H1 (cell line): ENCODE results near the gene DDR2. TPM values are rescaled to one million over a fixed set of nuclear protein-coding genes. Genes with fewer than 3 reads are reported as not detected.

Experiments
- CTCF ChIA-PET: fragments of 300-600 bp; sonication (Branson Sonifier 250); formaldehyde crosslinking; loops from one replicate; lab custom pipeline; 2021; ENCODE audit not compliant: partially characterized antibody; lab: Charles Lee
- POLR2A ChIA-PET: fragments of 300-600 bp; sonication (Branson Sonifier 250); formaldehyde crosslinking; loops from one replicate; lab custom pipeline; 2021; ENCODE audit warnings: inconsistent platforms; ENCODE audit not compliant: partially characterized antibody; lab: Charles Lee
- DNase-seq, 2 experiments: peaks; one replicate each; pipeline versions ENCODE4 v3.0.0 to v3.0.0-alpha.2; 2010 to 2022; ENCODE audit warnings: low spot score in 2 of 2, low read depth in 1 of 2, mixed read lengths in 1 of 2
- FAIRE-seq: peaks from 2 replicates; lab custom pipeline; 2011; peaks lifted over from hg19 to GRCh38; lab: Jason Lieb, UNC
- H2AFZ ChIP-seq: 2 replicates; pipeline ENCODE4 v1.8.1; 2012; ENCODE audit warnings: low read length, inconsistent platforms
- H2AK5ac ChIP-seq: 2 replicates; pipeline ENCODE4 v1.6.1; 2013; ENCODE audit warnings: low read depth, low read length
- H2BK120ac ChIP-seq: replicated peaks from 2 replicates; pipeline ENCODE3; 2013; ENCODE audit warnings: low read depth, low read length, inconsistent platforms
- H2BK12ac ChIP-seq: 2 replicates; pipeline ENCODE4 v1.6.1; 2013; ENCODE audit warnings: low read depth, low read length
- H2BK15ac ChIP-seq: 2 replicates; pipeline ENCODE4 v1.6.1; 2013; ENCODE audit warnings: low read length
- H2BK20ac ChIP-seq: 2 replicates; pipeline ENCODE4 v1.6.1; 2013; ENCODE audit warnings: low read length
- H2BK5ac ChIP-seq: 2 replicates; pipeline ENCODE4 v1.6.1; 2013; ENCODE audit warnings: low read depth, low read length
- H3K14ac ChIP-seq: 2 replicates; pipeline ENCODE4 v1.6.1; 2013; ENCODE audit warnings: inconsistent platforms; ENCODE audit not compliant: insufficient read length
- H3K18ac ChIP-seq: 2 replicates; pipeline ENCODE4 v1.6.1; 2013; ENCODE audit warnings: low read length; ENCODE audit errors: extremely low read depth
- H3K23ac ChIP-seq: 2 replicates; pipeline ENCODE4 v1.6.1; 2013; ENCODE audit warnings: inconsistent platforms; ENCODE audit not compliant: insufficient read length
- H3K23me2 ChIP-seq: 2 replicates; pipeline ENCODE4 v1.6.1; 2013; ENCODE audit warnings: low read depth, low read length
- H3K27ac ChIP-seq: 2 replicates; pipeline ENCODE4 v1.6.1; 2011; ENCODE audit warnings: low read depth, low read length, inconsistent platforms
- H3K27me3 ChIP-seq, 4 experiments: replicated peaks in 1 of 4; 1 replicate in 1 of 4; 2 replicates in 3 of 4; pipeline versions ENCODE4 v1.6.1 to v1.8.1; 2011 to 2013; ENCODE audit warnings: low read length in 3 of 4, mild to moderate bottlenecking in 3 of 4, inconsistent platforms in 2 of 4, mixed read lengths in 2 of 4, moderate library complexity in 1 of 4; ENCODE audit not compliant: control insufficient read depth in 3 of 4, insufficient read depth in 3 of 4; ENCODE audit errors: extremely low read depth in 1 of 4
- H3K36me3 ChIP-seq, 4 experiments: 2 replicates each; pipeline versions ENCODE4 v1.6.1 to v1.8.1; 2011 to 2013; ENCODE audit warnings: mild to moderate bottlenecking in 4 of 4, low read length in 3 of 4, moderate library complexity in 2 of 4, control low read depth in 1 of 4, inconsistent platforms in 1 of 4; ENCODE audit not compliant: insufficient read depth in 4 of 4, control insufficient read depth in 2 of 4
- H3K4ac ChIP-seq: replicated peaks from 2 replicates; pipeline ENCODE3; 2013; ENCODE audit warnings: low read length, low read depth, mixed read lengths, inconsistent platforms; ENCODE audit not compliant: insufficient read length
- H3K4me1 ChIP-seq, 4 experiments: replicated peaks in 1 of 4; 1 replicate in 1 of 4; 2 replicates in 3 of 4; pipeline versions ENCODE4 v1.6.1 to v1.8.1; 2011 to 2013; ENCODE audit warnings: low read length in 3 of 4, inconsistent platforms in 2 of 4, mixed read lengths in 1 of 4; ENCODE audit not compliant: insufficient read depth in 4 of 4, control insufficient read depth in 3 of 4
- H3K4me2 ChIP-seq, 2 experiments: 2 replicates each; pipeline versions ENCODE4 v1.6.1 to v1.8.1; 2011 to 2013; ENCODE audit warnings: low read depth in 2 of 2, low read length in 2 of 2, control low read depth in 1 of 2, inconsistent platforms in 1 of 2, mild to moderate bottlenecking in 1 of 2; ENCODE audit not compliant: insufficient read depth in 1 of 2
- H3K4me3 ChIP-seq, 4 experiments: fragments of 200-600, 300-600 bp in 1 of 4; sonication (generic), shearing (Covaris generic), sonication (Bioruptor Twin) in 1 of 4; 2 replicates each; pipeline versions ENCODE4 v1.5.1 to v1.8.1; 2011 to 2016; ENCODE audit warnings: low read length in 4 of 4, low read depth in 3 of 4, control low read depth in 2 of 4, inconsistent platforms in 2 of 4, mild to moderate bottlenecking in 2 of 4, mixed read lengths in 1 of 4, moderate library complexity in 1 of 4; ENCODE audit not compliant: insufficient read depth in 2 of 4; ENCODE audit errors: extremely low read depth in 1 of 4
- H3K56ac ChIP-seq: replicated peaks from 2 replicates; pipeline ENCODE3; 2013; ENCODE audit warnings: low read depth, mild to moderate bottlenecking, mixed read lengths, low read length, inconsistent platforms; ENCODE audit not compliant: insufficient read length
- H3K79me1 ChIP-seq: 2 replicates; pipeline ENCODE4 v1.6.1; 2013; ENCODE audit warnings: low read depth, low read length, control low read depth
- H3K79me2 ChIP-seq, 2 experiments: 2 replicates each; pipeline versions ENCODE4 v1.6.1 to v1.8.1; 2012 to 2013; ENCODE audit warnings: low read length in 2 of 2, mild to moderate bottlenecking in 2 of 2, inconsistent platforms in 1 of 2; ENCODE audit not compliant: insufficient read depth in 2 of 2, control insufficient read depth in 1 of 2
- H3K9ac ChIP-seq, 4 experiments: replicated peaks in 1 of 4; 1 replicate in 1 of 4; 2 replicates in 3 of 4; pipeline versions ENCODE4 v1.6.1 to v1.8.1; 2011 to 2013; ENCODE audit warnings: low read depth in 3 of 4, low read length in 3 of 4, control low read depth in 2 of 4, mild to moderate bottlenecking in 2 of 4, moderate library complexity in 2 of 4, inconsistent platforms in 1 of 4; ENCODE audit errors: extremely low read depth in 1 of 4
- H3K9me3 ChIP-seq, 2 experiments: 2 replicates each; pipeline versions ENCODE4 v1.6.1 to v1.8.1; 2012 to 2013; ENCODE audit warnings: mild to moderate bottlenecking in 2 of 2, moderate library complexity in 2 of 2, control low read depth in 1 of 2, inconsistent platforms in 1 of 2, low read depth in 1 of 2, low read length in 1 of 2, mixed read lengths in 1 of 2; ENCODE audit not compliant: insufficient read depth in 2 of 2
- H4K20me1 ChIP-seq, 2 experiments: replicated peaks in 1 of 2; 2 replicates each; pipeline versions ENCODE3 to v1.8.1; 2011 to 2013; ENCODE audit warnings: inconsistent platforms in 2 of 2, low read length in 2 of 2, mild to moderate bottlenecking in 1 of 2; ENCODE audit not compliant: insufficient read depth in 2 of 2, control insufficient read depth in 1 of 2
- H4K5ac ChIP-seq: 2 replicates; pipeline ENCODE4 v1.6.1; 2013; ENCODE audit warnings: low read length, low read depth, mixed read lengths, inconsistent platforms; ENCODE audit not compliant: insufficient read length
- H4K8ac ChIP-seq: 2 replicates; pipeline ENCODE4 v1.8.0; 2013; ENCODE audit warnings: mild to moderate bottlenecking, moderate library complexity, low read length, inconsistent platforms; ENCODE audit not compliant: insufficient read depth; ENCODE audit errors: extremely low read depth
- H4K91ac ChIP-seq: replicated peaks from 2 replicates; pipeline ENCODE3; 2013; ENCODE audit warnings: low read length, mixed read lengths, inconsistent platforms; ENCODE audit not compliant: insufficient read length
- ATF2 ChIP-seq: IDR thresholded peaks from 2 replicates; pipeline ENCODE4 v1.6.1; 2012; ENCODE audit warnings: low read length, inconsistent platforms
- CBX5 ChIP-seq: fragments of 300-800, 300-1000 bp; sonication (generic); IDR thresholded peaks from 2 replicates; pipeline ENCODE4 v1.7.1; 2016; ENCODE audit warnings: antibody characterized with exemption, low read length, low read depth
- CBX8 ChIP-seq: fragments of 300-800, 300-1000 bp; sonication (generic); IDR thresholded peaks from 2 replicates; pipeline ENCODE4 v1.7.1; 2016; ENCODE audit warnings: low read depth, low read length, borderline replicate concordance
- CHD1 ChIP-seq: IDR thresholded peaks from 2 replicates; pipeline ENCODE4 v1.6.1; 2012; ENCODE audit warnings: low read depth, low read length, improper control_type of control experiment
- CREB1 ChIP-seq: IDR thresholded peaks from 2 replicates; pipeline ENCODE4 v1.6.1; 2012; ENCODE audit warnings: inconsistent platforms
- KDM5A ChIP-seq: fragments of 200-600 bp; IDR thresholded peaks from 2 replicates; pipeline ENCODE4 v1.7.1; 2012; ENCODE audit warnings: mild to moderate bottlenecking, low read length, inconsistent platforms, mixed read lengths
- PHF8 ChIP-seq: fragments of 200-600 bp; sonication (generic); conservative IDR thresholded peaks from 2 replicates; pipeline ENCODE4 v1.7.1; 2012; ENCODE audit warnings: low read depth, mild to moderate bottlenecking, inconsistent platforms, low read length, moderate library complexity
- RBBP5 ChIP-seq: IDR thresholded peaks from 2 replicates; pipeline ENCODE4 v1.7.1; 2012; ENCODE audit warnings: low read depth, mild to moderate bottlenecking, inconsistent platforms, low read length, moderate library complexity, borderline replicate concordance
- RXRA ChIP-seq: IDR thresholded peaks from 2 replicates; pipeline ENCODE4 v1.6.1; 2011; ENCODE audit warnings: low read depth, mild to moderate bottlenecking, low read length, moderate library complexity; ENCODE audit not compliant: insufficient read depth
- SAP30 ChIP-seq: fragments of 300-600 bp; sonication (generic); IDR thresholded peaks from 2 replicates; pipeline ENCODE4 v1.7.1; 2012; ENCODE audit warnings: low read length, moderate library complexity, mild to moderate bottlenecking, inconsistent platforms; ENCODE audit not compliant: insufficient read depth, insufficient replicate concordance
- TCF12 ChIP-seq: IDR thresholded peaks from 2 replicates; pipeline ENCODE4 v1.6.1; 2011; ENCODE audit warnings: low read depth, mild to moderate bottlenecking, low read length
- polyA plus RNA-seq, 7 experiments: library from polyadenylated mRNA; depleted of rRNA in 3 of 7; stranded (reverse) in 5 of 7; unstranded in 2 of 7; fragments of >200 nt in 5 of 7; fragments of 200-250 nt in 2 of 7; gene quantifications; 1 replicate in 5 of 7; 2 replicates in 1 of 7; 4 replicates in 1 of 7; pipeline versions ENCODE4 v1.2.1 to v1.2.3, GENCODE V29; 2011 to 2013; ENCODE audit warnings: missing spikeins in 2 of 7, mixed read lengths in 2 of 7
- total RNA-seq: library from RNA; stranded (reverse); fragmentation: NEBNext Ultra II Directional; extraction: Animal tissue kit (Norgen Biotek cat#: 25700); gene quantifications from 2 replicates; pipeline ENCODE4 v1.2.1, GENCODE V29; 2021

The DDR2 gene
- total and polyA plus RNA-seq, 2 of the 8 experiments (the other 6 are each of a cell fraction or from before 2014, with no cell fraction given): 1.00 to 2.1 TPM

- Histone ChIP-seq H3K9ac (no peak overlapping the region), H3K36me3 (no peaks in the 10 kb centered on the region), H2AFZ (no peak overlapping the region), H3K18ac (no peak overlapping the region), H3K4me3 (no peak overlapping the region), H3K4me1 (no peaks in the 10 kb centered on the region), H3K23me2 (no peaks in the 10 kb centered on the region), H3K23ac (no peak overlapping the region), H4K91ac (no peak overlapping the region), H2AK5ac (no peak overlapping the region), H4K8ac (no peak overlapping the region), H2BK15ac (no peak overlapping the region), H3K9me3 (no peaks in the 10 kb centered on the region), H2BK20ac (no peak overlapping the region), H4K20me1 (no peaks in the 10 kb centered on the region), H2BK120ac (no peak overlapping the region), H3K4me2 (no peak overlapping the region), H4K5ac (no peak overlapping the region), H2BK12ac (no peak overlapping the region), H3K27me3 (no peaks in the 10 kb centered on the region), H3K79me1 (no peaks in the 10 kb centered on the region), H3K56ac (no peak overlapping the region), H3K14ac (no peak overlapping the region), H3K27ac (no peak overlapping the region), H3K4ac (no peak overlapping the region), H3K79me2 (no peaks in the 10 kb centered on the region), H2BK5ac (no peak overlapping the region)
- FAIRE-seq (no peak), DNase-seq (no peak)
- ChIA-PET POLR2A (no interaction called here), CTCF (interaction anchor here (1.3 to 1.8 kb wide), 2 partner anchors 9 to 27 kb away, joined by 3 to 5 read pairs; no protein-coding TSS in a partner anchor)
- no peak for TF ChIP-seq CBX5
- no peak for TF ChIP-seq PHF8
- TF ChIP-seq RXRA: no peak
- no peak for TF ChIP-seq RBBP5
- TF ChIP-seq CREB1: no peak
- no peak for TF ChIP-seq KDM5A
- no peak for TF ChIP-seq TCF12
- no peak for TF ChIP-seq CBX8
- TF ChIP-seq CHD1: no peak
- no peak for TF ChIP-seq ATF2
- TF ChIP-seq SAP30: no peak
These were observed 89.2 kb downstream of the DDR2 start for GRCh38 chr1:162721471-162721870.
